ENCODE results near the gene PTGES3.

PTGES3 gene

DNA sequence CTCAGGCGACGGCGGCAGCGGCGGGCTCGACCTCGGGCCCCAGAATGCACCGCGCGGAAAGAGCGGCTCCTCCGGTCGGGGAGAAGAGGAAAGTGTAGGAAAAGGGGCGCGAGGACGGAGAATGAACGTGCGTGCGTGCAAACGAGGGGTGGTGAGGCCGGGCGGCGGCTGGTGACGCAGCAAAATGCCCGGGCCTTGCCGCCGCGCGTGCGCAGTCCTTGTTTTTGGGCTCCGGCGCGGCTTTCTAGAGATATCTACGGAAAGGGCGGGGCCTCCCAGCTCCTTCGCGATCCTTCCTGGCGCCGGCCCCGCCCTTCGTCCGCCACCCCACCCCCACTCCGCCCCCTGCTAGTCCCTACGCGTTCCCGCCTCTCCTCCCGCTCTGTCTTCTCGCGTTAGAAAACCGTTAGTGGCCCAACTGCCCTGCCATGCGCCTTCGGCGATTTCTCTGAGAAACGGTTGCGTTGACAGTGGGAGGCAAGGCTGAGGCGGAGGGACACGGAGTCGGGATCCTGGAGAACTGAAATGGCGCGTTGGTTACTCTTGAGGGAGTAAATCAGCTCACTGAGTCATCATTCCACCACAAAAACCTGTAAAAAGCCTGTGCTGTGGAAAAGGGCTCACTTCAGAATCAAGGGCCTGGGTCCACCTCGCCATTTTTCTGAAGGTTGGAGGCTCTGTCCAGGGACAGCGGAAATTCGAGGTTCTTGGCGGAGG is at the start of gene PTGES3 (continued):
- TF ChIP-seq, protein P1, sequence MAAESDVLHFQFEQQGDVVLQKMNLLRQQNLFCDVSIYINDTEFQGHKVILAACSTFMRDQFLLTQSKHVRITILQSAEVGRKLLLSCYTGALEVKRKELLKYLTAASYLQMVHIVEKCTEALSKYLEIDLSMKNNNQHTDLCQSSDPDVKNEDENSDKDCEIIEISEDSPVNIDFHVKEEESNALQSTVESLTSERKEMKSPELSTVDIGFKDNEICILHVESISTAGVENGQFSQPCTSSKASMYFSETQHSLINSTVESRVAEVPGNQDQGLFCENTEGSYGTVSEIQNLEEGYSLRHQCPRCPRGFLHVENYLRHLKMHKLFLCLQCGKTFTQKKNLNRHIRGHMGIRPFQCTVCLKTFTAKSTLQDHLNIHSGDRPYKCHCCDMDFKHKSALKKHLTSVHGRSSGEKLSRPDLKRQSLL (tag by site-specific recombination; IDR thresholded peaks at IDR 0.05), result peak; percentile 93
- TF ChIP-seq, protein P2, sequence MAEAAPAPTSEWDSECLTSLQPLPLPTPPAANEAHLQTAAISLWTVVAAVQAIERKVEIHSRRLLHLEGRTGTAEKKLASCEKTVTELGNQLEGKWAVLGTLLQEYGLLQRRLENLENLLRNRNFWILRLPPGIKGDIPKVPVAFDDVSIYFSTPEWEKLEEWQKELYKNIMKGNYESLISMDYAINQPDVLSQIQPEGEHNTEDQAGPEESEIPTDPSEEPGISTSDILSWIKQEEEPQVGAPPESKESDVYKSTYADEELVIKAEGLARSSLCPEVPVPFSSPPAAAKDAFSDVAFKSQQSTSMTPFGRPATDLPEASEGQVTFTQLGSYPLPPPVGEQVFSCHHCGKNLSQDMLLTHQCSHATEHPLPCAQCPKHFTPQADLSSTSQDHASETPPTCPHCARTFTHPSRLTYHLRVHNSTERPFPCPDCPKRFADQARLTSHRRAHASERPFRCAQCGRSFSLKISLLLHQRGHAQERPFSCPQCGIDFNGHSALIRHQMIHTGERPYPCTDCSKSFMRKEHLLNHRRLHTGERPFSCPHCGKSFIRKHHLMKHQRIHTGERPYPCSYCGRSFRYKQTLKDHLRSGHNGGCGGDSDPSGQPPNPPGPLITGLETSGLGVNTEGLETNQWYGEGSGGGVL (tag by site-specific recombination; IDR thresholded peaks at IDR 0.05), result peak; percentile 64; the same call in 1 of the 2 replicates
- peak; percentile 50; the same call in 1 of the 2 replicates for TF ChIP-seq ZFP37 (tag by site-specific recombination; IDR thresholded peaks at IDR 0.05)
- TF ChIP-seq MEIS1 (CRISPR knock-in tag; IDR thresholded peaks at IDR 0.05; ENCODE audit: borderline replicate concordance), result no peak
- TF ChIP-seq ZBTB7A (tag by site-specific recombination; IDR thresholded peaks at IDR 0.05; ENCODE audit: low read depth), result no peak
- TF ChIP-seq ZNF530 (tag by site-specific recombination; IDR thresholded peaks at IDR 0.05; ENCODE audit: low read depth), result no peak
- TF ChIP-seq ZBTB20 (tag by site-specific recombination; IDR thresholded peaks at IDR 0.05), result peak; percentile 74; the same call in 1 of the 2 replicates
- TF ChIP-seq RBAK (tag by site-specific recombination; IDR thresholded peaks at IDR 0.05), result no peak
- TF ChIP-seq, protein P3, sequence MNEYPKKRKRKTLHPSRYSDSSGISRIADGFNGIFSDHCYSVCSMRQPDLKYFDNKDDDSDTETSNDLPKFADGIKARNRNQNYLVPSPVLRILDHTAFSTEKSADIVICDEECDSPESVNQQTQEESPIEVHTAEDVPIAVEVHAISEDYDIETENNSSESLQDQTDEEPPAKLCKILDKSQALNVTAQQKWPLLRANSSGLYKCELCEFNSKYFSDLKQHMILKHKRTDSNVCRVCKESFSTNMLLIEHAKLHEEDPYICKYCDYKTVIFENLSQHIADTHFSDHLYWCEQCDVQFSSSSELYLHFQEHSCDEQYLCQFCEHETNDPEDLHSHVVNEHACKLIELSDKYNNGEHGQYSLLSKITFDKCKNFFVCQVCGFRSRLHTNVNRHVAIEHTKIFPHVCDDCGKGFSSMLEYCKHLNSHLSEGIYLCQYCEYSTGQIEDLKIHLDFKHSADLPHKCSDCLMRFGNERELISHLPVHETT (tag by site-specific recombination; IDR thresholded peaks at IDR 0.05), result peak; percentile 13; the same call in 1 of the 2 replicates
- TF ChIP-seq ZNF558 (tag by site-specific recombination; IDR thresholded peaks at IDR 0.05), result peak; percentile 69; the same call in 1 of the 2 replicates
- TF ChIP-seq PRDM1 (tag by site-specific recombination; IDR thresholded peaks at IDR 0.05), result peak; percentile 88
- TF ChIP-seq, protein P4, sequence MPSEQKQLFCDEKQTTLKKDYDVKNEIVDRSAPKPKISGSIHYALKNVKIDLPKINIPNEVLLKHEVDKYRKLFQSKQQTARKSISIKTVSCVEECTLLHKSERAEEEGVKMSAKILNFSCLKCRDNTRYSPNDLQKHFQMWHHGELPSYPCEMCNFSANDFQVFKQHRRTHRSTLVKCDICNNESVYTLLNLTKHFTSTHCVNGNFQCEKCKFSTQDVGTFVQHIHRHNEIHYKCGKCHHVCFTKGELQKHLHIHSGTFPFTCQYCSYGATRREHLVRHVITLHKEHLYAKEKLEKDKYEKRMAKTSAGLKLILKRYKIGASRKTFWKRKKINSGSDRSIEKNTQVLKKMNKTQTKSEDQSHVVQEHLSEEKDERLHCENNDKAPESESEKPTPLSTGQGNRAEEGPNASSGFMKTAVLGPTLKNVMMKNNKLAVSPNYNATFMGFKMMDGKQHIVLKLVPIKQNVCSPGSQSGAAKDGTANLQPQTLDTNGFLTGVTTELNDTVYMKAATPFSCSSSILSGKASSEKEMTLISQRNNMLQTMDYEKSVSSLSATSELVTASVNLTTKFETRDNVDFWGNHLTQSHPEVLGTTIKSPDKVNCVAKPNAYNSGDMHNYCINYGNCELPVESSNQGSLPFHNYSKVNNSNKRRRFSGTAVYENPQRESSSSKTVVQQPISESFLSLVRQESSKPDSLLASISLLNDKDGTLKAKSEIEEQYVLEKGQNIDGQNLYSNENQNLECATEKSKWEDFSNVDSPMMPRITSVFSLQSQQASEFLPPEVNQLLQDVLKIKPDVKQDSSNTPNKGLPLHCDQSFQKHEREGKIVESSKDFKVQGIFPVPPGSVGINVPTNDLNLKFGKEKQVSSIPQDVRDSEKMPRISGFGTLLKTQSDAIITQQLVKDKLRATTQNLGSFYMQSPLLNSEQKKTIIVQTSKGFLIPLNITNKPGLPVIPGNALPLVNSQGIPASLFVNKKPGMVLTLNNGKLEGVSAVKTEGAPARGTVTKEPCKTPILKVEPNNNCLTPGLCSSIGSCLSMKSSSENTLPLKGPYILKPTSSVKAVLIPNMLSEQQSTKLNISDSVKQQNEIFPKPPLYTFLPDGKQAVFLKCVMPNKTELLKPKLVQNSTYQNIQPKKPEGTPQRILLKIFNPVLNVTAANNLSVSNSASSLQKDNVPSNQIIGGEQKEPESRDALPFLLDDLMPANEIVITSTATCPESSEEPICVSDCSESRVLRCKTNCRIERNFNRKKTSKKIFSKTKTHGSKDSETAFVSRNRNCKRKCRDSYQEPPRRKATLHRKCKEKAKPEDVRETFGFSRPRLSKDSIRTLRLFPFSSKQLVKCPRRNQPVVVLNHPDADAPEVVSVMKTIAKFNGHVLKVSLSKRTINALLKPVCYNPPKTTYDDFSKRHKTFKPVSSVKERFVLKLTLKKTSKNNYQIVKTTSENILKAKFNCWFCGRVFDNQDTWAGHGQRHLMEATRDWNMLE (tag by site-specific recombination; conservative IDR thresholded peaks at IDR 0.05; ENCODE audit: low read depth), result no peak; the same call in 1 of the 2 replicates
- TF ChIP-seq, protein P5, sequence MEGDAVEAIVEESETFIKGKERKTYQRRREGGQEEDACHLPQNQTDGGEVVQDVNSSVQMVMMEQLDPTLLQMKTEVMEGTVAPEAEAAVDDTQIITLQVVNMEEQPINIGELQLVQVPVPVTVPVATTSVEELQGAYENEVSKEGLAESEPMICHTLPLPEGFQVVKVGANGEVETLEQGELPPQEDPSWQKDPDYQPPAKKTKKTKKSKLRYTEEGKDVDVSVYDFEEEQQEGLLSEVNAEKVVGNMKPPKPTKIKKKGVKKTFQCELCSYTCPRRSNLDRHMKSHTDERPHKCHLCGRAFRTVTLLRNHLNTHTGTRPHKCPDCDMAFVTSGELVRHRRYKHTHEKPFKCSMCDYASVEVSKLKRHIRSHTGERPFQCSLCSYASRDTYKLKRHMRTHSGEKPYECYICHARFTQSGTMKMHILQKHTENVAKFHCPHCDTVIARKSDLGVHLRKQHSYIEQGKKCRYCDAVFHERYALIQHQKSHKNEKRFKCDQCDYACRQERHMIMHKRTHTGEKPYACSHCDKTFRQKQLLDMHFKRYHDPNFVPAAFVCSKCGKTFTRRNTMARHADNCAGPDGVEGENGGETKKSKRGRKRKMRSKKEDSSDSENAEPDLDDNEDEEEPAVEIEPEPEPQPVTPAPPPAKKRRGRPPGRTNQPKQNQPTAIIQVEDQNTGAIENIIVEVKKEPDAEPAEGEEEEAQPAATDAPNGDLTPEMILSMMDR (tag by site-specific recombination; IDR thresholded peaks at IDR 0.05), result peak; percentile 63; the same call in 1 of the 2 replicates
- TF ChIP-seq SALL2 (tag by site-specific recombination; IDR thresholded peaks at IDR 0.05; ENCODE audit: borderline replicate concordance), result no peak
- no peak for TF ChIP-seq ZNF776 (tag by site-specific recombination; IDR thresholded peaks at IDR 0.05; ENCODE audit: borderline replicate concordance)
- TF ChIP-seq ZNF114 (tag by site-specific recombination; IDR thresholded peaks at IDR 0.05), result no peak
- TF ChIP-seq ZNF623 (tag by site-specific recombination; IDR thresholded peaks at IDR 0.05), result 0 out of 2 replicates have a peak, but pooled peaks have one; percentile 22
- TF ChIP-seq, protein P6, sequence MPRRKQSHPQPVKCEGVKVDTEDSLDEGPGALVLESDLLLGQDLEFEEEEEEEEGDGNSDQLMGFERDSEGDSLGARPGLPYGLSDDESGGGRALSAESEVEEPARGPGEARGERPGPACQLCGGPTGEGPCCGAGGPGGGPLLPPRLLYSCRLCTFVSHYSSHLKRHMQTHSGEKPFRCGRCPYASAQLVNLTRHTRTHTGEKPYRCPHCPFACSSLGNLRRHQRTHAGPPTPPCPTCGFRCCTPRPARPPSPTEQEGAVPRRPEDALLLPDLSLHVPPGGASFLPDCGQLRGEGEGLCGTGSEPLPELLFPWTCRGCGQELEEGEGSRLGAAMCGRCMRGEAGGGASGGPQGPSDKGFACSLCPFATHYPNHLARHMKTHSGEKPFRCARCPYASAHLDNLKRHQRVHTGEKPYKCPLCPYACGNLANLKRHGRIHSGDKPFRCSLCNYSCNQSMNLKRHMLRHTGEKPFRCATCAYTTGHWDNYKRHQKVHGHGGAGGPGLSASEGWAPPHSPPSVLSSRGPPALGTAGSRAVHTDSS (tag by site-specific recombination; IDR thresholded peaks at IDR 0.05), result no peak
- TF ChIP-seq, protein P7, sequence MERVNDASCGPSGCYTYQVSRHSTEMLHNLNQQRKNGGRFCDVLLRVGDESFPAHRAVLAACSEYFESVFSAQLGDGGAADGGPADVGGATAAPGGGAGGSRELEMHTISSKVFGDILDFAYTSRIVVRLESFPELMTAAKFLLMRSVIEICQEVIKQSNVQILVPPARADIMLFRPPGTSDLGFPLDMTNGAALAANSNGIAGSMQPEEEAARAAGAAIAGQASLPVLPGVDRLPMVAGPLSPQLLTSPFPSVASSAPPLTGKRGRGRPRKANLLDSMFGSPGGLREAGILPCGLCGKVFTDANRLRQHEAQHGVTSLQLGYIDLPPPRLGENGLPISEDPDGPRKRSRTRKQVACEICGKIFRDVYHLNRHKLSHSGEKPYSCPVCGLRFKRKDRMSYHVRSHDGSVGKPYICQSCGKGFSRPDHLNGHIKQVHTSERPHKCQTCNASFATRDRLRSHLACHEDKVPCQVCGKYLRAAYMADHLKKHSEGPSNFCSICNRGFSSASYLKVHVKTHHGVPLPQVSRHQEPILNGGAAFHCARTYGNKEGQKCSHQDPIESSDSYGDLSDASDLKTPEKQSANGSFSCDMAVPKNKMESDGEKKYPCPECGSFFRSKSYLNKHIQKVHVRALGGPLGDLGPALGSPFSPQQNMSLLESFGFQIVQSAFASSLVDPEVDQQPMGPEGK (tag by site-specific recombination; IDR thresholded peaks at IDR 0.05), result peak; percentile 62
- no peak for TF ChIP-seq ZNF548 (tag by site-specific recombination; IDR thresholded peaks at IDR 0.05)
- TF ChIP-seq, protein P8, sequence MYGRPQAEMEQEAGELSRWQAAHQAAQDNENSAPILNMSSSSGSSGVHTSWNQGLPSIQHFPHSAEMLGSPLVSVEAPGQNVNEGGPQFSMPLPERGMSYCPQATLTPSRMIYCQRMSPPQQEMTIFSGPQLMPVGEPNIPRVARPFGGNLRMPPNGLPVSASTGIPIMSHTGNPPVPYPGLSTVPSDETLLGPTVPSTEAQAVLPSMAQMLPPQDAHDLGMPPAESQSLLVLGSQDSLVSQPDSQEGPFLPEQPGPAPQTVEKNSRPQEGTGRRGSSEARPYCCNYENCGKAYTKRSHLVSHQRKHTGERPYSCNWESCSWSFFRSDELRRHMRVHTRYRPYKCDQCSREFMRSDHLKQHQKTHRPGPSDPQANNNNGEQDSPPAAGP (tag by site-specific recombination; IDR thresholded peaks at IDR 0.05), result no peak; the same call in 1 of the 2 replicates
